ENCODE data around the gene PSMD10. TPM values are rescaled to one million over a fixed set of nuclear protein-coding genes. Genes with fewer than 3 reads are reported as not detected.

Gene PSMD10
- polyA plus RNA-seq, 1 donor from 2014 or later: 209 TPM

- Histone ChIP-seq H2AFZ (ENCODE audit: low read depth, low read length) (no peak overlapping the region), H4K20me1 (ENCODE audit: insufficient read depth) (no peaks in the 10 kb centered on the region), H3K4me3 (ENCODE audit: low read length) (no peak overlapping the region), H3K79me2 (replicated peaks; ENCODE audit: insufficient read depth, low read length) (no peaks in the 10 kb centered on the region), H3K9ac (ENCODE audit: low read length) (no peak overlapping the region), H3F3A (ENCODE audit: insufficient read depth, low read length, poor library complexity, severe bottlenecking) (no peaks in the 10 kb centered on the region), H3K9me3 (ENCODE audit: low read length) (no peaks in the 10 kb centered on the region), H3K36me3 (ENCODE audit: insufficient read depth, low read length) (no peaks in the 10 kb centered on the region), H3K4me2 (ENCODE audit: low read length) (no peak overlapping the region), H3K27ac (ENCODE audit: low read length) (no peak overlapping the region), H3K27me3 (ENCODE audit: insufficient read depth, low read depth, low read length) (no peaks in the 10 kb centered on the region), H3K9me2 (ENCODE audit: insufficient read depth, low read length) (no peaks in the 10 kb centered on the region)
- no peak for TF ChIP-seq REST (IDR thresholded peaks at IDR 0.05; ENCODE audit: borderline replicate concordance)
- TF ChIP-seq SMC3 (conservative IDR thresholded peaks at IDR 0.05; ENCODE audit: poor library complexity): no peak
- TF ChIP-seq TAF1 (IDR thresholded peaks at IDR 0.05; ENCODE audit: low read depth): no peak
- no peak for TF ChIP-seq RAD21 (conservative IDR thresholded peaks at IDR 0.05)
- no peak for TF ChIP-seq POLR2AphosphoS5 (IDR thresholded peaks at IDR 0.05)
- no peak for TF ChIP-seq CTCF (IDR thresholded peaks at IDR 0.05; ENCODE audit: poor library complexity, severe bottlenecking)
- no peak for TF ChIP-seq MXI1 (conservative IDR thresholded peaks at IDR 0.05; ENCODE audit: poor library complexity, severe bottlenecking)
Measured at GRCh38 chrX:108034725-108035124, 56.6 kb downstream of the PSMD10 start.

Other genes with a start within 250 kb of the PSMD10 start
- gene TEX13B, start 109.2 kb downstream of the PSMD10 start, polyA plus RNA-seq: not detected in 2 replicates
- gene VSIG1, start 46.5 kb downstream of the PSMD10 start, polyA plus RNA-seq: 0.14 TPM in 1 of 2 replicates, not detected in the other
- gene ATG4A, start 236 bp upstream of the PSMD10 start, polyA plus RNA-seq: 20.4 and 23.9 TPM in 2 replicates